Peyer's patch (tissue), 4 donors: Measurements from ENCODE around the gene MAD1L1.

Experiments
- CTCF ChIP-seq, 6 experiments: fragments of 450-650 bp in 4 of 6; fragments of 200-600 bp in 2 of 6; sonication (generic) in 1 of 6; IDR thresholded peaks; one replicate each; pipeline ENCODE4 v1.5.1; 2017 to 2019; ENCODE audit warnings: antibody characterized with exemption in 6 of 6, mild to moderate bottlenecking in 3 of 6, moderate library complexity in 1 of 6
- POLR2A ChIP-seq, 2 donors: fragments of 450-650 bp; IDR thresholded peaks; one replicate each; pipeline ENCODE4 v1.5.1; 2017; ENCODE audit warnings: antibody characterized with exemption in 2 of 2, mild to moderate bottlenecking in 2 of 2, moderate library complexity in 2 of 2

GRCh38 chr7:2263176-2263575 is 30.4 kb upstream of the MAD1L1 start:
- TF ChIP-seq CTCF (IDR thresholded peaks at IDR 0.05) (no peak), POLR2A (IDR thresholded peaks at IDR 0.05) (no peak)
